IMR-90 (cell line): ENCODE data around the gene ALPI.

Experiments
- CEBPB ChIP-seq: IDR thresholded peaks from 2 replicates; pipeline ENCODE4 v1.6.1; 2012; ENCODE audit warnings: low read depth, low read length, improper control_type of control experiment
- POLR2A ChIP-seq: IDR thresholded peaks from 2 replicates; pipeline ENCODE4 v1.6.1; 2012; ENCODE audit warnings: mild to moderate bottlenecking, low read depth, low read length
- RAD21 ChIP-seq: IDR thresholded peaks from 2 replicates; pipeline ENCODE4 v1.6.1; 2012; ENCODE audit warnings: low read length, improper control_type of control experiment

DNA sequence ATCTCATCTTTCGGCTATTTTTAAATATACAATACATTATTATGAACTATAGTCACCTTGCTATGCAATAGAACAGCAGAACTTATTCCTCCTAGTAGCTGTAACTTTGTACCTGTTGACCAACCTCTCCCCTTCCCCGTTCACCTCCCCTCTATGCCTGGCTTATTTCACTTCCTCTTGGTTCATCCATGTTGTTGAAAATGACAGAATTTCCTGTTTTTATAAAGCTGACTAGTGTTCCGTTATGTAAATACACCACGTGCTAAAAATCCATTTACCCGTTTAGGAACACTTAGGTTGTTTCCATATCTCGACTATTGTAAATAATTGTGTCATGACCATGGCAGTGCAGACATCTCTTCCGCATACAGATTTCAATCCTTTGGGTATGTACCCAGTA, 10.3 kb downstream of the ALPI start:
- TF ChIP-seq RAD21 (no peak), CEBPB (no peak), POLR2A (no peak)
